ENCODE results near the gene SLC39A1. TPM values are rescaled to one million over a fixed set of nuclear protein-coding genes. Genes with fewer than 3 reads are reported as not detected.

Gene SLC39A1
- total RNA-seq, 1 donor from 2014 or later: 102 TPM

GRCh38 chr1:153953859-153954365 lies 9.4 kb downstream of the SLC39A1 start:
- DNase-seq (ENCODE audit: low read depth, low spot score): no peak

- DNase-seq (ENCODE audit: low read depth, low spot score): no peak
Observed at GRCh38 chr1:153951801-153952200, 11.5 kb downstream of the SLC39A1 start.

- DNase-seq (ENCODE audit: low read depth, low spot score): no peak
Observed at GRCh38 chr1:153951183-153951582, 12.2 kb downstream of the SLC39A1 start.

GRCh38 chr1:153946622-153947241 lies 16.6 kb downstream of the SLC39A1 start, which contains the start of gene DENND4B:
TSS of gene DENND4B (minus strand) at chr1:153946718. CDS start at chr1:153944374, 2,344 bp downstream.
- no peak for DNase-seq (ENCODE audit: low read depth, low spot score)

GRCh38 chr1:153945795-153946621 lies 17.3 kb downstream of the SLC39A1 start:
- DNase-seq (ENCODE audit: low read depth, low spot score): no peak

- DNase-seq (ENCODE audit: low read depth, low spot score): no peak
Observed at GRCh38 chr1:153945131-153945794, 18.1 kb downstream of the SLC39A1 start.

GRCh38 chr1:153944827-153945117 lies 18.6 kb downstream of the SLC39A1 start:
- DNase-seq (ENCODE audit: low read depth, low spot score): no peak

- no peak for DNase-seq (ENCODE audit: low read depth, low spot score)
Observed at GRCh38 chr1:153944005-153944826, 19.1 kb downstream of the SLC39A1 start.

- DNase-seq (ENCODE audit: low read depth, low spot score): no peak
Observed at GRCh38 chr1:153942766-153943549, 20.4 kb downstream of the SLC39A1 start.

- no peak for DNase-seq (ENCODE audit: low read depth, low spot score)
Observed at GRCh38 chr1:153941826-153942725, 21.3 kb downstream of the SLC39A1 start.

- DNase-seq (ENCODE audit: low read depth, low spot score): no peak
Observed at GRCh38 chr1:153940756-153941155, 22.6 kb downstream of the SLC39A1 start.

- DNase-seq (ENCODE audit: low read depth, low spot score): no peak
Observed at GRCh38 chr1:153939476-153939875, 23.9 kb downstream of the SLC39A1 start.

- no peak for DNase-seq (ENCODE audit: low read depth, low spot score)
Observed at GRCh38 chr1:153938996-153939395, 24.3 kb downstream of the SLC39A1 start.

- no peak for DNase-seq (ENCODE audit: low read depth, low spot score)
Observed at GRCh38 chr1:153937331-153937730, 26.0 kb downstream of the SLC39A1 start.

- no peak for DNase-seq (ENCODE audit: low read depth, low spot score)
Observed at GRCh38 chr1:153936011-153936802, 27.1 kb downstream of the SLC39A1 start.

GRCh38 chr1:153934746-153935145 lies 28.6 kb downstream of the SLC39A1 start:
- DNase-seq (ENCODE audit: low read depth, low spot score): no peak

GRCh38 chr1:153933955-153934354 lies 29.4 kb downstream of the SLC39A1 start:
- no peak for DNase-seq (ENCODE audit: low read depth, low spot score)

- DNase-seq (ENCODE audit: low read depth, low spot score): no peak
Observed at GRCh38 chr1:153933430-153933829, 29.9 kb downstream of the SLC39A1 start.
